Calu3 (cell line): Measurements from ENCODE around the gene SSR2. TPM values are rescaled to one million over a fixed set of nuclear protein-coding genes. Genes with fewer than 3 reads are reported as not detected.

Experiments
- BruUV-seq: library from RNA; stranded (reverse); fragments of 400-500 nt; replicated peaks from 2 replicates; lab custom pipeline; 2021; lab: Mats Ljungman, UMichigan
- CTCF ChIA-PET: fragments of 300-600 bp; sonication (Branson Sonifier 250); formaldehyde crosslinking; loops from one replicate; lab custom pipeline; 2022; ENCODE audit warnings: antibody characterized with exemption; lab: Charles Lee
- DNase-seq: peaks from one replicate; pipeline ENCODE4 v3.0.0; 2022
- H3K27ac Mint-ChIP-seq: one replicate; pipeline ENCODE4 v1.8.0; 2022; ENCODE audit warnings: mixed read lengths; ENCODE audit not compliant: unreplicated experiment
- H3K27me3 Mint-ChIP-seq: one replicate; pipeline ENCODE4 v1.8.0; 2022; ENCODE audit warnings: mixed read lengths; ENCODE audit not compliant: unreplicated experiment
- H3K36me3 Mint-ChIP-seq: one replicate; pipeline ENCODE4 v1.8.0; 2022; ENCODE audit warnings: mild to moderate bottlenecking, moderate library complexity, mixed read lengths; ENCODE audit not compliant: insufficient read depth, unreplicated experiment
- H3K4me1 Mint-ChIP-seq: one replicate; pipeline ENCODE4 v1.8.0; 2022; ENCODE audit warnings: mild to moderate bottlenecking, low read depth, mixed read lengths; ENCODE audit not compliant: unreplicated experiment
- H3K4me3 Mint-ChIP-seq: one replicate; pipeline ENCODE4 v1.8.0; 2022; ENCODE audit warnings: mild to moderate bottlenecking, low read depth, moderate library complexity, mixed read lengths; ENCODE audit not compliant: unreplicated experiment
- H3K9me3 Mint-ChIP-seq: one replicate; pipeline ENCODE4 v1.8.0; 2022; ENCODE audit warnings: low read depth, mixed read lengths; ENCODE audit not compliant: unreplicated experiment
- intact Hi-C: fragments of 100-400 bp; cut with micrococcal nuclease; formaldehyde crosslinking; loops from one replicate; pipeline ENCODE4 v1.10.0; 2022; ENCODE audit not compliant: unreplicated experiment
- total RNA-seq: library from RNA; stranded (reverse); gene quantifications from 2 replicates; pipeline ENCODE4 v1.2.3, GENCODE V29; 2022
- TF ChIP-seq, protein P1 (sequence below): fragments of 200-600 bp; IDR thresholded peaks from one replicate; pipeline ENCODE4 v1.8.0; 2022; ENCODE audit warnings: antibody characterized with exemption; ENCODE audit not compliant: unreplicated experiment

SSR2 gene
- total RNA-seq, 1 experiment from 2014 or later = 246 TPM

DNA sequence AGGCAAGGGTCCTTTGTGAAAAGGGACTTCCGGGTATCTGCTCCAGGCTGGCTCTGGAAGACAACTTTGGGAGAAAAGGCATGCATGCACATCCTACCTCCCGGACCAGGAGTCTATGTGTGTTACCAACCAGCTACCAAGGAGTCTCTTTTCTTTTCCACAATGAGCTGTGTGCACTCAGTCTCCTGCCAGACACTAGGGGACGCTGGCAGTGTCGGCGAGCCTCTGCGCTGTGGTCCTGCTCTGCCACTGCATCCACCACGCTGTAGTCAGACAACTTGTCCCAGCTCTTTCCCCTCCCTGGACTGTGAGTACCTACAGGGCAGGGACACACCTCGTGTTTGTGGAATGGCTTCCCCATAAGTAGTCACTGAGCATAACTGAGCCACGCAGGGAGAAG, 5.1 kb upstream of the SSR2 start:
- Mint-ChIP-seq H3K36me3 (peaks cover 1% of the 10 kb centered on the region), H3K27ac (no peak overlapping the region), H3K4me3 (no peak overlapping the region), H3K4me1 (peaks cover 7% of the 10 kb centered on the region), H3K9me3 (no peaks in the 10 kb centered on the region), H3K27me3 (peaks cover 41% of the 10 kb centered on the region)
- intact Hi-C loops = no loop called here
- TF ChIP-seq, protein P1, sequence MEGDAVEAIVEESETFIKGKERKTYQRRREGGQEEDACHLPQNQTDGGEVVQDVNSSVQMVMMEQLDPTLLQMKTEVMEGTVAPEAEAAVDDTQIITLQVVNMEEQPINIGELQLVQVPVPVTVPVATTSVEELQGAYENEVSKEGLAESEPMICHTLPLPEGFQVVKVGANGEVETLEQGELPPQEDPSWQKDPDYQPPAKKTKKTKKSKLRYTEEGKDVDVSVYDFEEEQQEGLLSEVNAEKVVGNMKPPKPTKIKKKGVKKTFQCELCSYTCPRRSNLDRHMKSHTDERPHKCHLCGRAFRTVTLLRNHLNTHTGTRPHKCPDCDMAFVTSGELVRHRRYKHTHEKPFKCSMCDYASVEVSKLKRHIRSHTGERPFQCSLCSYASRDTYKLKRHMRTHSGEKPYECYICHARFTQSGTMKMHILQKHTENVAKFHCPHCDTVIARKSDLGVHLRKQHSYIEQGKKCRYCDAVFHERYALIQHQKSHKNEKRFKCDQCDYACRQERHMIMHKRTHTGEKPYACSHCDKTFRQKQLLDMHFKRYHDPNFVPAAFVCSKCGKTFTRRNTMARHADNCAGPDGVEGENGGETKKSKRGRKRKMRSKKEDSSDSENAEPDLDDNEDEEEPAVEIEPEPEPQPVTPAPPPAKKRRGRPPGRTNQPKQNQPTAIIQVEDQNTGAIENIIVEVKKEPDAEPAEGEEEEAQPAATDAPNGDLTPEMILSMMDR = peak; percentile 40
- peak; percentile 71 for DNase-seq
- no TSS peak for BruUV-seq
- CTCF ChIA-PET = interaction anchor here (0.6 to 1.3 kb wide), 14 partner anchors 8 to 199 kb away, joined by 3 to 10 read pairs (median 4); partner anchors contain the start of gene RAB25

DNA sequence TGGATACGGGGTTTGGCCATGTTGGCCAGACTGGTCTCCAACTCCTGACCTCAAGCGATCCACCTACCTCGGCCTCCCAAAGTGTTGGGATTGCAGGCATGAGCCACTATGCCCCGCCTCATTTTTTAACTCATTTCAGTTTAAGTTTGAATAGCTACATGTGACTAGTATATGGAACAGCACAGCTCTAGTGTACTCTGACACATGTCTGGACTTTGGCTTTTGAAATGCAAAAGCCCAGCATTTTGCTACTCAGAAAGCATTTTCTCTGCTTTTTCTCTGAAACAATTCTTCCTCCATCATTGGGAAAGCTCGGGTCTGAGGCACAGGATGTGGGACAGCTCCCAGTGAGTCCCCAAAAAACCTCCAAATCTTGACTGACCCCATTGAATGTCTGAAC, 4.0 kb upstream of the SSR2 start:
- Mint-ChIP-seq H3K4me3 (no peak overlapping the region), H3K4me1 (peaks cover 12% of the 10 kb centered on the region), H3K27me3 (peaks cover 41% of the 10 kb centered on the region), H3K9me3 (no peaks in the 10 kb centered on the region), H3K27ac (no peak overlapping the region), H3K36me3 (peaks cover 12% of the 10 kb centered on the region)
- TF ChIP-seq, protein P1 = no peak
- intact Hi-C loops = loop anchor here (5.0 kb wide), 1 partner anchor 38 kb away; the partner anchor contains the start of gene RAB25
- no TSS peak for BruUV-seq
- DNase-seq = no peak
- CTCF ChIA-PET = interaction anchor here (1.2 kb wide), 1 partner anchor 41 kb away, joined by 3 read pairs; no protein-coding TSS in a partner anchor

DNA sequence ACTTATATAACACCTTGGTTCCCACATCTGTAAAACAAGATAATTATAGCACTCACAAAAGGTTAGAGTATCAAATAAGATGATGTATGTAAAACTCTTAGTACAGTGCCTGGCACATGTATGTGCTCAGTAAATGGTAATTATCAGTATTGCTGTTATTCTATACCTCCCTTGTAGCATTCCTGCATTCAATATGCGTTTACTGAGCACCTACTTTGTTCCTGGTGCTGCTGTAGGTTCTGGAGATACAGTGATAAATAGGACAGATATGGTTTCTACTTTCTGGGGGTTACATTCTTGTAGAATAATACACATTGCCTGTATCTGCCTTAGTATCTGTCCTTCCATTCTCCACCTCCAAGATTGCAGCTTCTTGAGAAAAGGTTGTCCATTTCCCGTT, 1.2 kb upstream of the SSR2 start:
- Mint-ChIP-seq H3K4me1 (peaks cover 23% of the 10 kb centered on the region), H3K27me3 (peaks cover 41% of the 10 kb centered on the region), H3K9me3 (no peaks in the 10 kb centered on the region), H3K27ac (no peak overlapping the region), H3K4me3 (no peak overlapping the region), H3K36me3 (peaks cover 41% of the 10 kb centered on the region)
- no TSS peak for BruUV-seq
- DNase-seq = no peak
- intact Hi-C loops = loop anchor here (5.0 kb wide), 1 partner anchor 40 kb away; the partner anchor contains the start of gene RAB25
- CTCF ChIA-PET = no interaction called here
- TF ChIP-seq, protein P1 = no peak

DNA sequence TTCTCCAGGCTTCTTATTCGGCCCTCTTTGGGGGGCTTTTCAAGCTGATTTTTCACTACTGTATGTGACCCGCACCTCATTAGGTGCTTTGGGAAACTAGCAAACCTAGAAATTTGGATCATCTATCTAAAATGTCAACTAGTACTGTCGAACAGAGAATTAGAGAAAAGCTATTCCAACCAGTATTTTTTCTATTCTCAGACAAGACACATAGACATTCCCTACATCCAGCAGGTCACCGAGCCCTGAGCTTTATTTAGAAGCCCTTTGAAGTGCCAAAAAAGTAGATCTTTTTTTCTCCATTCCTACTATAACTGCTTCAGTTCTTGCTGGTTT, 310 bp upstream of the SSR2 start:
- peak overlapping the region; percentile 50 for H3K27ac Mint-ChIP-seq
- no TSS peak for BruUV-seq
- no peaks in the 10 kb centered on the region for H3K9me3 Mint-ChIP-seq
- CTCF ChIA-PET = no interaction called here
- peaks cover 21% of the 10 kb centered on the region for H3K4me1 Mint-ChIP-seq
- peaks cover 43% of the 10 kb centered on the region for H3K36me3 Mint-ChIP-seq
- peaks cover 41% of the 10 kb centered on the region for H3K27me3 Mint-ChIP-seq
- DNase-seq = no peak
- intact Hi-C loops = loop anchor here (5.0 kb wide), 1 partner anchor 41 kb away; the partner anchor contains the start of gene RAB25
- TF ChIP-seq, protein P1 = no peak
- H3K4me3 Mint-ChIP-seq = peak overlapping the region; percentile 95
